Right lobe of liver (tissue), 4 donors: ENCODE results near the gene KIR2DL3.

ENCODE experiments used
- CTCF ChIP-seq, 4 donors: fragments of 200-600 bp in 3 of 4; fragments of 450-650 bp in 1 of 4; IDR thresholded peaks; one replicate each; pipeline versions ENCODE4 v1.5.1 to v1.8.0; 2016 to 2022; ENCODE audit warnings: antibody characterized with exemption in 4 of 4, mild to moderate bottlenecking in 2 of 4
- POLR2A ChIP-seq: fragments of 450-650 bp; IDR thresholded peaks from one replicate; pipeline ENCODE4 v1.6.1; 2017; ENCODE audit warnings: antibody characterized with exemption, mild to moderate bottlenecking
- donor health status: DM: no; HTN: no; CAD: no.
- donor health status: DM: no; HTN: no; CAD: no.
- donor health status: DM: no; HTN: yes; CAD: no.

GRCh38 chr19:54795758-54796157 lies 57.4 kb downstream of the KIR2DL3 start:
- TF ChIP-seq CTCF (IDR thresholded peaks at IDR 0.05) (no peak), POLR2A (no peak)
